Neural cell (in vitro differentiated cells): ENCODE measurements around the gene TMCO4. TPM values are rescaled to one million over a fixed set of nuclear protein-coding genes. Genes with fewer than 3 reads are reported as not detected.

ENCODE experiments used
- H2AFZ ChIP-seq: fragments of 200-600, 300-800 bp; sonication (generic), shearing (Covaris generic); 2 replicates; pipeline ENCODE4 v1.6.0; 2014; ENCODE audit warnings: low read depth, mild to moderate bottlenecking, antibody characterized with exemption, low read length, moderate library complexity
- H3F3A ChIP-seq: fragments of 200-600 bp; shearing (Covaris generic); 2 replicates; pipeline ENCODE4 v1.6.1; 2016; ENCODE audit warnings: mild to moderate bottlenecking, moderate library complexity, mixed read lengths, antibody characterized with exemption, low read length; ENCODE audit not compliant: insufficient read depth, poor library complexity, severe bottlenecking
- H3K27ac ChIP-seq: fragments of 200-600, 300-800 bp; sonication (generic), shearing (Covaris generic); 2 replicates; pipeline ENCODE4 v1.5.1; 2014; ENCODE audit warnings: mild to moderate bottlenecking, low read length, moderate library complexity
- H3K27me3 ChIP-seq: fragments of 300-800, 200-600 bp; sonication (generic), shearing (Covaris generic); 2 replicates; pipeline ENCODE4 v1.6.0; 2014; ENCODE audit warnings: mild to moderate bottlenecking, low read depth, low read length, moderate library complexity; ENCODE audit not compliant: insufficient read depth
- H3K36me3 ChIP-seq: fragments of 300-800, 200-600 bp; sonication (generic), shearing (Covaris generic); 2 replicates; pipeline ENCODE4 v1.5.1; 2014; ENCODE audit warnings: mild to moderate bottlenecking, antibody characterized with exemption, low read length, moderate library complexity; ENCODE audit not compliant: insufficient read depth
- H3K4me2 ChIP-seq: fragments of 300-800, 200-600 bp; sonication (generic), shearing (Covaris generic); 2 replicates; pipeline ENCODE4 v1.6.0; 2014; ENCODE audit warnings: mild to moderate bottlenecking, low read length
- H3K4me3 ChIP-seq: fragments of 300-800, 200-600 bp; sonication (generic), shearing (Covaris generic); 2 replicates; pipeline ENCODE4 v1.5.1; 2014; ENCODE audit warnings: mild to moderate bottlenecking, low read length, moderate library complexity
- H3K79me2 ChIP-seq: fragments of 200-600 bp; shearing (Covaris generic); replicated peaks from 2 replicates; pipeline ENCODE4 v1.6.0; 2014; ENCODE audit warnings: mild to moderate bottlenecking, low read length, moderate library complexity; ENCODE audit not compliant: insufficient read depth
- H3K9ac ChIP-seq: fragments of 300-800, 200-600 bp; sonication (generic), shearing (Covaris generic); 2 replicates; pipeline ENCODE4 v1.6.1; 2016; ENCODE audit warnings: mild to moderate bottlenecking, low read length, mixed read lengths
- H3K9me2 ChIP-seq: fragments of 200-600 bp; shearing (Covaris generic); 2 replicates; pipeline ENCODE4 v1.6.1; 2016; ENCODE audit warnings: mild to moderate bottlenecking, low read length, mixed read lengths; ENCODE audit not compliant: insufficient read depth
- H3K9me3 ChIP-seq: fragments of 200-600, 300-800 bp; sonication (generic), shearing (Covaris generic); 2 replicates; pipeline ENCODE4 v1.6.1; 2016; ENCODE audit warnings: mild to moderate bottlenecking, mixed run types, low read length, moderate library complexity, mixed read lengths
- H4K20me1 ChIP-seq: fragments of 200-600 bp; shearing (Covaris generic); 2 replicates; pipeline ENCODE4 v1.6.1; 2016; ENCODE audit warnings: mild to moderate bottlenecking, mixed run types; ENCODE audit not compliant: insufficient read depth
- CTCF ChIP-seq: fragments of 450-650 bp; IDR thresholded peaks from 2 replicates; pipeline ENCODE4 v1.5.1; 2014; ENCODE audit warnings: antibody characterized with exemption, mild to moderate bottlenecking, moderate library complexity; ENCODE audit not compliant: poor library complexity, severe bottlenecking
- EP300 ChIP-seq: fragments of 450-650 bp; conservative IDR thresholded peaks from 2 replicates; pipeline ENCODE4 v1.6.1; 2014; ENCODE audit warnings: antibody characterized with exemption, mild to moderate bottlenecking, moderate library complexity; ENCODE audit not compliant: poor library complexity, severe bottlenecking
- EZH2 ChIP-seq: fragments of 200-600, 300-800 bp; shearing (Covaris generic), sonication (generic); IDR thresholded peaks from 2 replicates; pipeline ENCODE4 v1.6.1; 2014; ENCODE audit warnings: antibody characterized with exemption, low read length, borderline replicate concordance, mild to moderate bottlenecking; ENCODE audit not compliant: insufficient read depth, poor library complexity, severe bottlenecking
- MXI1 ChIP-seq: fragments of 450-650 bp; conservative IDR thresholded peaks from 2 replicates; pipeline ENCODE4 v1.6.1; 2014; ENCODE audit warnings: antibody characterized with exemption, mild to moderate bottlenecking; ENCODE audit not compliant: poor library complexity, severe bottlenecking
- POLR2AphosphoS5 ChIP-seq: IDR thresholded peaks from 2 replicates; pipeline ENCODE4 v1.6.1; 2012
- RAD21 ChIP-seq: fragments of 450-650 bp; conservative IDR thresholded peaks from 2 replicates; pipeline ENCODE4 v1.6.1; 2014; ENCODE audit warnings: antibody characterized with exemption, mild to moderate bottlenecking, moderate library complexity
- REST ChIP-seq: IDR thresholded peaks from 2 replicates; pipeline ENCODE4 v1.6.1; 2012; ENCODE audit warnings: borderline replicate concordance
- SMC3 ChIP-seq: fragments of 450-650 bp; conservative IDR thresholded peaks from 2 replicates; pipeline ENCODE4 v1.6.1; 2014; ENCODE audit warnings: antibody characterized with exemption, mild to moderate bottlenecking, moderate library complexity; ENCODE audit not compliant: poor library complexity
- TAF1 ChIP-seq: IDR thresholded peaks from 2 replicates; pipeline ENCODE4 v1.6.1; 2012; ENCODE audit warnings: low read depth
- polyA plus RNA-seq: library from polyadenylated mRNA; depleted of rRNA; stranded (reverse); fragments of >200 nt; gene quantifications from 2 replicates; pipeline ENCODE4 v1.2.3, GENCODE V29; 2014

Gene TMCO4
- polyA plus RNA-seq, 1 donor from 2014 or later = not detected

- H4K20me1 ChIP-seq = no peaks in the 10 kb centered on the region
- H3K79me2 ChIP-seq = no peaks in the 10 kb centered on the region
- no peaks in the 10 kb centered on the region for H3K36me3 ChIP-seq
- no peak overlapping the region for H3K4me2 ChIP-seq
- H3K27ac ChIP-seq = no peak overlapping the region
- H3K27me3 ChIP-seq = no peaks in the 10 kb centered on the region
- H3K4me3 ChIP-seq = no peak overlapping the region
- H3K9ac ChIP-seq = no peak overlapping the region
- no peaks in the 10 kb centered on the region for H3K9me2 ChIP-seq
- no peaks in the 10 kb centered on the region for H3K9me3 ChIP-seq
- no peak overlapping the region for H2AFZ ChIP-seq
- H3F3A ChIP-seq = no peaks in the 10 kb centered on the region
- TF ChIP-seq MXI1 (no peak), EP300 (no peak), CTCF (no peak), POLR2AphosphoS5 (no peak), EZH2 (no peak), RAD21 (no peak), TAF1 (no peak), REST (no peak), SMC3 (no peak)
Observed at GRCh38 chr1:19846338-19846737, 46.6 kb upstream of the TMCO4 start.

GRCh38 chr1:19845555-19845954 is 45.8 kb upstream of the TMCO4 start:
- Histone ChIP-seq H3K4me3 (no peak overlapping the region), H2AFZ (no peak overlapping the region), H3K9me3 (no peaks in the 10 kb centered on the region), H3K4me2 (no peak overlapping the region), H3K9ac (no peak overlapping the region), H3K79me2 (no peaks in the 10 kb centered on the region), H3K27ac (no peak overlapping the region), H3F3A (no peaks in the 10 kb centered on the region), H4K20me1 (no peaks in the 10 kb centered on the region), H3K9me2 (no peaks in the 10 kb centered on the region), H3K27me3 (no peaks in the 10 kb centered on the region), H3K36me3 (no peaks in the 10 kb centered on the region)
- TF ChIP-seq REST (no peak), MXI1 (no peak), SMC3 (no peak), EZH2 (no peak), EP300 (no peak), CTCF (no peak)
